ELR (cell line): ENCODE measurements around the gene TGFB1I1.
"Not testable (repeated sequence)": the region's sequence is repeated elsewhere in the genome, so short reads cannot be mapped to it uniquely, and the experiment has no call there.

ENCODE experiments used
- DNase-seq: peaks from one replicate; pipeline ENCODE4 v3.0.0-alpha.2; 2015; ENCODE audit warnings: low read depth

TGFB1I1 gene

GRCh38 chr16:31471241-31471874 is 594 bp upstream of the TGFB1I1 start:
- peak; percentile 27 for DNase-seq

- DNase-seq = peak; percentile 86
Observed at GRCh38 chr16:31472709-31473203, 804 bp downstream of the TGFB1I1 start.

- no peak for DNase-seq
Observed at GRCh38 chr16:31473264-31473984, 1.5 kb downstream of the TGFB1I1 start.

DNA sequence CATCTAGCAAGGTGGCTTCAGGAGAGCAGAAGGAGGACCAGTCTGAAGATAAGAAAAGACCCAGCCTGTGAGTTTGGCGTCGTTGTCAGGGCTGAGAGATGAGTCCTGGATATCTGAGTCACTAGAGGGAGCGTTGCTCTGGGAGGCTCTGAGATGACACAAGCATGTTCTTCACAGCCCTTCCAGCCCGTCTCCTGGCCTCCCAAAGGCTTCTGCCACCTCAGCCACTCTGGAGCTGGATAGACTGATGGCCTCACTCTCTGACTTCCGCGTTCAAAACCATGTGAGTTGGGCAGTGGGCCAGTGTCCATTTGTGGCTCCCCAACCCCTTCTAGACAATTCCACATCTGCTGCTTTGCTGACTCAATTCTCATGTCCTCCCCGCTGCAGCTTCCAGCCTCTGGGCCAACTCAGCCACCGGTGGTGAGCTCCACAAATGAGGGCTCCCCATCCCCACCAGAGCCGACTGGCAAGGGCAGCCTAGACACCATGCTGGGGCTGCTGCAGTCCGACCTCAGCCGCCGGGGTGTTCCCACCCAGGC is 2.3 kb downstream of the TGFB1I1 start:
- DNase-seq = peak; percentile 78

- no peak for DNase-seq
Observed at GRCh38 chr16:31474773-31475738, 3.1 kb downstream of the TGFB1I1 start.

GRCh38 chr16:31475946-31476302 is 4.0 kb downstream of the TGFB1I1 start:
- DNase-seq = no peak

DNA sequence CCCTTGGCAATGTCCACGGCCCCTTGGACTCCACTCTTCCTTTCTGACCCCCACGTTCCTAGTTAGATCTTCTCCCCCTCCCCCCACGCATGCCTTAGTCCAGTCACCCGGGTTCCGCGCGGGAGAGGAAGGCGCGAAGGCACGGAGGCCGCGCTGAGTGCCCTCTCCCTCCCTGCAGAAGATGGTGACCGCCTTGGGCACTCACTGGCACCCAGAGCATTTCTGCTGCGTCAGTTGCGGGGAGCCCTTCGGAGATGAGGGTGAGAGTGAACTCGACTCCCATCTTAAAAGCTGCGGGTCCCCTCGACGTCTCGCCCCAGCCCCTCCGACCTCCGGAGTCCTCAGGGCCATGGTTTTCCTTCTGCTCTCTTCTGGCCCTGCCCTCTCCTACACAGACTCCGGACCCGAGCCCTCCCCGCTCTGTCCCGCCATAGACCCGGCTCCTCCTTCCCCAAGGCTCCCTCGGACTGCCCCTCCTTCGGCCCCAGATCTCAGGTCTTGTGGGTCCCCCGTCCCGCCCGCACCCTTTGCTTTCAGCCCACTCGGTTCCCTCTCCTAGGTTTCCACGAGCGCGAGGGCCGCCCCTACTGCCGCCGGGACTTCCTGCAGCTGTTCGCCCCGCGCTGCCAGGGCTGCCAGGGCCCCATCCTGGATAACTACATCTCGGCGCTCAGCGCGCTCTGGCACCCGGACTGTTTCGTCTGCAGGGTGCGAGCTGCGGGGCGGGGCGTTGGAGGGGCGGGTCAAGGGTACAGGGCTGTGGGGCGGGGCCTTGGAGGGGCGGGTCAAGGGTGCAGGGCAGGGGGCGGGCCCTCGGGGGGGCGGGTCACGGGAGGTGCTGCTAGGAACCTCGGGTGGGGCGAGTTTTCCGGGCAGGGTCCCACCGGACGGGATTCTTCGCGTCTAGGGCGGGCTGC is 4.6 kb downstream of the TGFB1I1 start:
- no peak for DNase-seq

DNA sequence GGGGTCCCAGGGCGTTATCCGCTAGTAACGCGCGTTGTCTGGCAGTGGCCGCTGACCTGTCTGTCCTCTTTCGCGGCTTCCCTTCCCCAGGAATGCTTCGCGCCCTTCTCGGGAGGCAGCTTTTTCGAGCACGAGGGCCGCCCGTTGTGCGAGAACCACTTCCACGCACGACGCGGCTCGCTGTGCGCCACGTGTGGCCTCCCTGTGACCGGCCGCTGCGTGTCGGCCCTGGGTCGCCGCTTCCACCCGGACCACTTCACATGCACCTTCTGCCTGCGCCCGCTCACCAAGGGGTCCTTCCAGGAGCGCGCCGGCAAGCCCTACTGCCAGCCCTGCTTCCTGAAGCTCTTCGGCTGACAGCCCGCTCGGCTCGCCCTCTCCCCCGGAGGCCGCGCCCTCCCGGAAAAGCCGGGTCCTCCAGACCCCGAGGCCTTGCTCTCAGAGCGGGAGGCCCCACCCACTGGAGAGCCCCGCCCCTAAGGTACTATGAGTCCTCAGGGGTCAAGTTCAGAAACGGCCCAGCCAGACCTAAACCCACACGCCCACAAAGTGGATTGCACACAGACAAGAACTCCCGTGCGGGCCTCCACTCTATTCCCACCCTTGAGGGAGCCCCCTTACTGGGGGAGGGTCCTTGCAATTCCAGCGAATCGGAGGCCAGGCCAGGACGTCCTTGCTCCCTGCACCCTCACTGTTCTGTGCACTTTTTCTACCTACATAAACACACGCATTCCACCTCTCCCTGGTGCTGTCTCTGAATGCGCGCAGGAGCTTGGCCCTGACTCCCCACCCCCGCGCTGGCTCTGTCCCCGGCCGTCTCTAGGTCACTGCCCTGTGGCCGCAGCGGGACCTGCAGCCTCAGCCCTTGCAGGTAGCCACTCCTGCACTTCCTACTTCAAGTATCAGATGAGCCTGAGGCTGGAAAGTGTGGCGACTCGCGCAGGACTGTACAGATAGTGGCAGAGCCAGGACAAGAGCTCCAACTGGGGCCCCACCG is 5.6 kb downstream of the TGFB1I1 start:
- no peak for DNase-seq

- no peak for DNase-seq
Observed at GRCh38 chr16:31478956-31479355, 7.0 kb downstream of the TGFB1I1 start.

DNA sequence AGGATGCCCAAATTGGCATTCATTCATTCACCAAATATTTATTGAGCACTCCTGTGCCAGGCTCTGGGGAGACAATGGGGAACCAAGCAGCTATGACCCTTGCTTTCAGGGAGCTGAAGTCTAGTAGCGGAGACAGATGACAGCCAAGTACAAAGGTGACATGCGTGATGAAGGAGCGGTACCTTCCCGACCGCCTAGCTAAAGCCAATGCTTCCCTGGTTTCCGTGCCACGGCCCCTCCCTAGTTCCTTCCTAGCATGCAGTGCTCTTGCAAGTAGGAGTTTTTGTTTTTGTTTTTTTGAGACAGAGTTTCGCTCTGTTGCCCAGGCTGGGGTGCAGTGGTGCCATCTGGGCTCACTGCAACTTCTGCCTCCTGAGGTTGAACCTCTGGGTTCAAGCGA is 7.8 kb downstream of the TGFB1I1 start:
- DNase-seq = no peak

DNA sequence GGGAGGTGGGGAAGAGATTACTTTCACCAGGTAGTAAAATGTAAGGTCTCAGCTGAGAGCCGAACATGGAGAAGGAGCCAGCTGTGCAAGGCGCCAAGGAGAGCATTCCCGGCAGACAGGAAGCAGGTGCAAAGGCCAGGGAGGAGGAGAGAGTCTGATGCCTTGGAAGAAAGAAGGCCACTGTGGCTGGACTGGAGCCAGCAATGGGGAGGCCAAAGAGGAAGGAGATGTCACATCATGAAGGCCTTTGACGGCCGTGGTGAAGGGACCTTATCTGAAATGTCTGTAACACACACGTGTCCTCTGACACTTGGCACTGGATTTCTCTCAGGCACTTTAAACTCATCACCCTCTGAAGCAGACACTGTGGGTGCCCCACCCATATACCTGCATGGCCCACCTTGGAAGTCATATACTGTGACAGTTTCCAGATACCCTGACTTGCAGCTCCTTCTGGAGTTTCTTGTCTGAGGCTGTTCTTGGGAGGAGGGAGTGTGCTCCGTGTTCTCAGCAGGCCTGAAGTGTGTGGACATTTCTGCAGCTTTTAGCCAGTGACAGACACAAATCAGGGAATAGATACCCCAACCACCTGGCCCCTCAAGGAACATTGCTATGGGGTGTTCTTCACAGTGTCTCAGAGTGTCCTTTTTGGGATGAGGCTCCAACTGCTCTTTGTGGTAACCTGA is 9.0 kb downstream of the TGFB1I1 start:
- DNase-seq = no peak

- DNase-seq = no peak
Observed at GRCh38 chr16:31483081-31483480, 11.1 kb downstream of the TGFB1I1 start, which contains the start of gene SLC5A2. Gene SLC5A2 (plus strand): TSS chr16:31483123. CDS start chr16:31483137, 14 bp downstream.

DNA sequence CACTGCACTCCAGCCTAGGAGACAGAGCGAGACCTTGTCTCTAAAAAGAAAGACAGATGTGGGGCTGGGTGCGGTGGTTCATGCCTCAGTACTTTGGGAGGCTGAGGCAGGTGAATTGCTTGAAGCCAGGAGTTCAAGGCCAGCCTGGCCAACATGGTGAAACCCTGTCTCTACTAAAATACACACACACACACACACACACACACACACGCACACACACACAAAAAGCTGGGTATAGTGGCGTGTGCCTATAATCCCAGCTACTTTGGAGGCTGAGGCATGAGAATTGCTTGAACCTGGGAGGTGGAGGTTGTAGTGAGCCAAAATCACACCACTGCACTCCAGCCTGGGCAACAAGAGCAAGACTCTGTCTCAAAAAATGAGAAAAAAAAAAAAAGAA is 12.1 kb downstream of the TGFB1I1 start:
- not testable (repeated sequence) for DNase-seq

- DNase-seq = no peak
Observed at GRCh38 chr16:31484491-31485171, 12.7 kb downstream of the TGFB1I1 start.

GRCh38 chr16:31485571-31485970 is 13.6 kb downstream of the TGFB1I1 start:
- no peak for DNase-seq

DNA sequence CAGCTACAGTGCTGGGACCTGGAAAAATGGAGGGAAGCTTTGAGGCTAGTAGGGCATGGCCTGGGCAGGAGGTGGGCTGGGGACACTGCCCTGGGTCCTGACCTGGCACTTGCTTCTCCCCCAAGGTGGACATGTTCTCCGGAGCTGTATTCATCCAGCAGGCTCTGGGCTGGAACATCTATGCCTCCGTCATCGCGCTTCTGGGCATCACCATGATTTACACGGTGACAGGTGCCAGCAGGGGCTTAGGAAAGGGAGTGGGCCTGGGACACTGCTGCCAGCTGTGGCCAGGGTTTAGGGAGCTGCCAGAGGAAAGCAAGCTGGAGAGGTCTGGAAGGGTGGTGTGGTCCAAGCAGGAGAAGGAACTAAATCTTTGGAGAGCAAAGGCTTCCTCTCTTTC is 14.1 kb downstream of the TGFB1I1 start:
- DNase-seq = no peak

GRCh38 chr16:31487071-31487719 is 15.2 kb downstream of the TGFB1I1 start:
- DNase-seq = no peak
